OCI-LY1 (cell line): ENCODE measurements around the gene LOXL3.

Experiments
- CTCF ChIP-seq: fragments of 200-600 bp; sonication (generic), shearing (Covaris generic); IDR thresholded peaks from 2 replicates; pipeline ENCODE4 v1.5.1; 2017; ENCODE audit warnings: mild to moderate bottlenecking, antibody characterized with exemption, low read length, moderate library complexity, mixed read lengths
- EZH2 ChIP-seq: fragments of 200-600 bp; sonication (generic), shearing (Covaris generic); IDR thresholded peaks from 2 replicates; pipeline ENCODE4 v1.8.0; 2017; ENCODE audit warnings: borderline replicate concordance, mixed run types, mild to moderate bottlenecking, antibody characterized with exemption, low read length, moderate library complexity, mixed read lengths

- TF ChIP-seq CTCF, result no peak
- no peak for TF ChIP-seq EZH2
Measured at GRCh38 chr2:74489906-74490305, 63.8 kb downstream of the LOXL3 start.
